ENCODE results near the gene C1RL.

DNA sequence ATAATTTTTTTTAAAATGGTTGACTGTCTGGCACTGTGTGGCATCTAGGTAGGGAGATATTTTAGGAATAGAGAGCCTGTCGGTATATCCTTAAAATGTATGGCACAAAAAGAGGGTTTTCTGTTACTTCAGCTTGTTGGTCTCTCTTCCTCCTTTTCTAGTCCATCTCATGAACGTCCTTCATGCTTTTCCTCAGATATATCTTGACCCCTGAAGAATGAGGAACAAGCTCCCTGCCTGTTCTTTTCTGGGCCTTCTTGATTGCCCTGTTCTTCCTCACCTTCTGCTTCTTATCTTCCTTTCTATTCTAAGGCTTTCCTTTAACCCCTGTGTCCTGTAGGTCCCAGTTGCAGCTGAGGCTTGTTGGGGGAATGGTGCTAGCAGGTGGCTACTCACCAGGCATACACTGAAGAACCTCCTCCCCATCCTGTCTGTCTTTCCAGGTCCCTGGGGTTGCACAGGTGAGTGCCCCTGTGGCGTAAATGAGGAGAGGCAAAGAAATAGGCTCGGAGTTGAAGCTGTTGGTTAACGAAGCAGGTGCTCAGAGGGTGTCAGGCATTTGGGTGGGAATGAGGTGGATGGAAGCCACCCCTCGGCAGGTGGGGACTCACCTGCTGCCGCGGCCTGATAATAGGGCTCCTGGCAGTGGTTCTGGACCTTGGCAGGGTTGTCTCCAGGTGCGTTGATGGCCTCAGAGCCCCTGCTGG lies 9.6 kb downstream of the C1RL start:
- TF ChIP-seq, protein P1, sequence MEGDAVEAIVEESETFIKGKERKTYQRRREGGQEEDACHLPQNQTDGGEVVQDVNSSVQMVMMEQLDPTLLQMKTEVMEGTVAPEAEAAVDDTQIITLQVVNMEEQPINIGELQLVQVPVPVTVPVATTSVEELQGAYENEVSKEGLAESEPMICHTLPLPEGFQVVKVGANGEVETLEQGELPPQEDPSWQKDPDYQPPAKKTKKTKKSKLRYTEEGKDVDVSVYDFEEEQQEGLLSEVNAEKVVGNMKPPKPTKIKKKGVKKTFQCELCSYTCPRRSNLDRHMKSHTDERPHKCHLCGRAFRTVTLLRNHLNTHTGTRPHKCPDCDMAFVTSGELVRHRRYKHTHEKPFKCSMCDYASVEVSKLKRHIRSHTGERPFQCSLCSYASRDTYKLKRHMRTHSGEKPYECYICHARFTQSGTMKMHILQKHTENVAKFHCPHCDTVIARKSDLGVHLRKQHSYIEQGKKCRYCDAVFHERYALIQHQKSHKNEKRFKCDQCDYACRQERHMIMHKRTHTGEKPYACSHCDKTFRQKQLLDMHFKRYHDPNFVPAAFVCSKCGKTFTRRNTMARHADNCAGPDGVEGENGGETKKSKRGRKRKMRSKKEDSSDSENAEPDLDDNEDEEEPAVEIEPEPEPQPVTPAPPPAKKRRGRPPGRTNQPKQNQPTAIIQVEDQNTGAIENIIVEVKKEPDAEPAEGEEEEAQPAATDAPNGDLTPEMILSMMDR (IDR thresholded peaks at IDR 0.05) = no peak
- TF ChIP-seq EP300 (IDR thresholded peaks at IDR 0.05) = no peak
- TF ChIP-seq POLR2A (IDR thresholded peaks at IDR 0.05; ENCODE audit: low read depth) = no peak

Measured in esophagus muscularis mucosa (tissue), 4 donors.